Eye (tissue), 1 donor: ENCODE results near the gene MYL12A.
"Not testable (repeated sequence)": the region's sequence is repeated elsewhere in the genome, so short reads cannot be mapped to it uniquely, and the experiment has no call there.

Source experiments
- DNase-seq: peaks from one replicate; pipeline ENCODE4 v3.0.0-alpha.2; 2015

Gene MYL12A

GRCh38 chr18:3247240-3248061 lies at the start of gene MYL12A:
Gene MYL12A, plus strand, starts transcription at chr18:3247801. Its CDS starts 5,447 bp downstream, at chr18:3253248.
- peak; percentile 99 for DNase-seq

GRCh38 chr18:3198260-3198860 lies 49.2 kb upstream of the MYL12A start:
- DNase-seq = not testable (repeated sequence)

- DNase-seq = no peak
These were observed 47.5 kb upstream of the MYL12A start for GRCh38 chr18:3199942-3200645.

- no peak for DNase-seq
These were observed 42.4 kb upstream of the MYL12A start for GRCh38 chr18:3205239-3205638.

- no peak for DNase-seq
These were observed 40.0 kb upstream of the MYL12A start for GRCh38 chr18:3207565-3207964.

- no peak for DNase-seq
These were observed 37.6 kb upstream of the MYL12A start for GRCh38 chr18:3209859-3210569.

GRCh38 chr18:3211236-3211992 lies 36.2 kb upstream of the MYL12A start:
- DNase-seq = peak; percentile 44

- DNase-seq = no peak
These were observed 34.9 kb upstream of the MYL12A start for GRCh38 chr18:3212657-3213056.

GRCh38 chr18:3213300-3214059 lies 34.1 kb upstream of the MYL12A start:
- no peak for DNase-seq

- no peak for DNase-seq
These were observed 32.6 kb upstream of the MYL12A start for GRCh38 chr18:3214855-3215637.

- no peak for DNase-seq
These were observed 30.6 kb upstream of the MYL12A start for GRCh38 chr18:3216987-3217386.

GRCh38 chr18:3217948-3218647 lies 29.5 kb upstream of the MYL12A start:
- DNase-seq = no peak

GRCh38 chr18:3218819-3219218 lies 28.8 kb upstream of the MYL12A start:
- DNase-seq = no peak

- DNase-seq = no peak
These were observed 28.4 kb upstream of the MYL12A start for GRCh38 chr18:3219241-3219630.

- no peak for DNase-seq
These were observed 27.8 kb upstream of the MYL12A start, which contains the start of gene MYOM1 for GRCh38 chr18:3219631-3220335. Gene MYOM1, minus strand, starts transcription at chr18:3219968. Its CDS starts 4,745 bp downstream, at chr18:3215223.

GRCh38 chr18:3220868-3221267 lies 26.7 kb upstream of the MYL12A start:
- DNase-seq = not testable (repeated sequence)

GRCh38 chr18:3221496-3221895 lies 26.1 kb upstream of the MYL12A start:
- no peak for DNase-seq

GRCh38 chr18:3223356-3223755 lies 24.2 kb upstream of the MYL12A start:
- DNase-seq = no peak

- DNase-seq = no peak
These were observed 23.4 kb upstream of the MYL12A start for GRCh38 chr18:3224223-3224622.
